Mesenchymal stem cell (in vitro differentiated cells and primary cell): ENCODE measurements around the gene ADAM12.
A peak's percentile ranks its signal among the peaks of the same experiment; 100 is the strongest.
"Not testable (repeated sequence)": the region's sequence is repeated elsewhere in the genome, so short reads cannot be mapped to it uniquely, and the experiment has no call there.

Experiments used
- DNase-seq: peaks from one replicate; pipeline ENCODE4 v3.0.0-alpha.2; 2013
- H2AFZ ChIP-seq: one replicate; pipeline ENCODE4 v1.6.1; 2013; ENCODE audit warnings: low read depth, mild to moderate bottlenecking, control low read depth, inconsistent platforms, low read length, moderate library complexity
- H2AK5ac ChIP-seq: 2 replicates; pipeline ENCODE4 v1.6.1; 2013; ENCODE audit warnings: low read length, moderate library complexity, mild to moderate bottlenecking, inconsistent platforms; ENCODE audit not compliant: severe bottlenecking
- H2BK120ac ChIP-seq: one replicate; pipeline ENCODE4 v1.6.1; 2013; ENCODE audit warnings: low read depth, mild to moderate bottlenecking, inconsistent platforms, low read length, moderate library complexity
- H2BK12ac ChIP-seq, 2 experiments: one replicate each; pipeline ENCODE4 v1.6.1; 2013; ENCODE audit warnings: inconsistent platforms in 2 of 2, low read length in 2 of 2, mild to moderate bottlenecking in 2 of 2, moderate library complexity in 2 of 2, control low read depth in 1 of 2
- H2BK15ac ChIP-seq: one replicate; pipeline ENCODE4 v1.6.1; 2013; ENCODE audit warnings: mild to moderate bottlenecking, low read depth, inconsistent platforms; ENCODE audit not compliant: poor library complexity, severe bottlenecking
- H2BK5ac ChIP-seq: 2 replicates; pipeline ENCODE4 v1.6.1; 2013; ENCODE audit warnings: low read depth, mild to moderate bottlenecking, low read length, control low read depth, inconsistent platforms; ENCODE audit not compliant: poor library complexity, severe bottlenecking
- H3K14ac ChIP-seq, 2 experiments: one replicate each; pipeline ENCODE4 v1.6.1; 2013; ENCODE audit warnings: inconsistent platforms in 2 of 2, low read length in 2 of 2, control low read depth in 1 of 2, mild to moderate bottlenecking in 1 of 2, moderate library complexity in 1 of 2
- H3K18ac ChIP-seq, 2 experiments: one replicate each; pipeline ENCODE4 v1.6.1; 2013; ENCODE audit warnings: inconsistent platforms in 2 of 2, low read length in 2 of 2, control low read depth in 1 of 2, low read depth in 1 of 2, mild to moderate bottlenecking in 1 of 2
- H3K23ac ChIP-seq, 2 experiments: one replicate each; pipeline ENCODE4 v1.6.1; 2013; ENCODE audit warnings: inconsistent platforms in 2 of 2, low read length in 2 of 2, mild to moderate bottlenecking in 2 of 2, moderate library complexity in 2 of 2, control low read depth in 1 of 2
- H3K27ac ChIP-seq: 2 replicates; pipeline ENCODE4 v1.5.1; 2013; ENCODE audit warnings: mild to moderate bottlenecking, moderate library complexity, low read length, control low read depth, inconsistent platforms; ENCODE audit not compliant: poor library complexity, severe bottlenecking
- H3K27me3 ChIP-seq, 2 experiments: 2 replicates each; pipeline versions ENCODE4 v1.6.1 to v1.7.0; 2013; ENCODE audit warnings: low read length in 2 of 2, mild to moderate bottlenecking in 2 of 2, moderate library complexity in 2 of 2, control low read depth in 1 of 2, inconsistent platforms in 1 of 2; ENCODE audit not compliant: control insufficient read depth in 1 of 2, insufficient read depth in 1 of 2
- H3K36me3 ChIP-seq, 2 experiments: 2 replicates each; pipeline versions ENCODE4 v1.6.1 to v1.7.0; 2013; ENCODE audit warnings: low read length in 2 of 2, control low read depth in 1 of 2, inconsistent platforms in 1 of 2, low read depth in 1 of 2, mild to moderate bottlenecking in 1 of 2; ENCODE audit not compliant: insufficient read depth in 2 of 2, control insufficient read depth in 1 of 2
- H3K4ac ChIP-seq, 2 experiments: one replicate each; pipeline ENCODE4 v1.6.1; 2013; ENCODE audit warnings: inconsistent platforms in 2 of 2, low read length in 2 of 2, mild to moderate bottlenecking in 2 of 2, moderate library complexity in 2 of 2, control low read depth in 1 of 2, low read depth in 1 of 2
- H3K4me1 ChIP-seq: 2 replicates; pipeline ENCODE4 v1.6.1; 2013; ENCODE audit warnings: low read depth, low read length, control low read depth; ENCODE audit not compliant: control insufficient read depth, insufficient read depth
- H3K4me2 ChIP-seq: 2 replicates; pipeline ENCODE4 v1.6.1; 2013; ENCODE audit warnings: low read length, mild to moderate bottlenecking, inconsistent platforms; ENCODE audit not compliant: poor library complexity, severe bottlenecking
- H3K4me3 ChIP-seq, 2 experiments: 2 replicates each; pipeline versions ENCODE4 v1.5.1 to v1.7.0; 2013; ENCODE audit warnings: low read length in 2 of 2, mild to moderate bottlenecking in 2 of 2, control low read depth in 1 of 2, low read depth in 1 of 2; ENCODE audit not compliant: insufficient read depth in 1 of 2
- H3K79me1 ChIP-seq: replicated peaks from 2 replicates; pipeline ENCODE4 v1.6.1; 2013; ENCODE audit warnings: mild to moderate bottlenecking, control low read depth, low read length, inconsistent platforms; ENCODE audit not compliant: poor library complexity, severe bottlenecking
- H3K9ac ChIP-seq: 2 replicates; pipeline ENCODE4 v1.7.0; 2013; ENCODE audit warnings: mild to moderate bottlenecking, low read length, moderate library complexity
- H3K9me3 ChIP-seq: 2 replicates; pipeline ENCODE4 v1.7.0; 2013; ENCODE audit warnings: mild to moderate bottlenecking, low read length; ENCODE audit not compliant: control insufficient read depth
- H4K8ac ChIP-seq: one replicate; pipeline ENCODE4 v1.6.1; 2013; ENCODE audit warnings: inconsistent platforms, mild to moderate bottlenecking, low read length, moderate library complexity
- H4K91ac ChIP-seq: one replicate; pipeline ENCODE4 v1.6.1; 2013; ENCODE audit warnings: mild to moderate bottlenecking, low read length, inconsistent platforms
- WGBS: methylation state at CpG from one replicate; pipeline ENCODE4 v1.1.7; 2013; ENCODE audit warnings: mixed read lengths; 5-methylcytosine and 5-hydroxymethylcytosine counted together

The ADAM12 gene

GRCh38 chr10:126054191-126054590 lies 334.1 kb downstream of the ADAM12 start:
- no peaks in the 10 kb centered on the region for H3K9me3 ChIP-seq
- H3K27ac ChIP-seq: no peak overlapping the region

GRCh38 chr10:126052171-126052570 lies 336.1 kb downstream of the ADAM12 start:
- Histone ChIP-seq H3K27ac (no peak overlapping the region), H4K91ac (no peak overlapping the region), H2BK5ac (no peak overlapping the region), H3K18ac (peak overlapping the region in 1 of 2 experiments; percentile 1), H3K14ac (no peak overlapping the region), H2AK5ac (no peak overlapping the region), H3K9me3 (no peaks in the 10 kb centered on the region), H3K79me1 (no peaks in the 10 kb centered on the region), H3K27me3 (no peaks in the 10 kb centered on the region), H3K36me3 (peaks cover 13 to 66% of the 10 kb centered on the region in 2 experiments), H4K8ac (no peak overlapping the region), H2BK120ac (no peak overlapping the region), H3K23ac (no peak overlapping the region), H2AFZ (no peak overlapping the region), H2BK12ac (peak overlapping the region in 1 of 2 experiments; percentile 7), H3K4ac (no peak overlapping the region), H2BK15ac (no peak overlapping the region), H3K4me3 (no peak overlapping the region), H3K9ac (no peak overlapping the region), H3K4me2 (no peak overlapping the region), H3K4me1 (peaks cover 3% of the 10 kb centered on the region)
- DNase-seq: no peak
- 83% methylated on average over 1 of the region's 2 CpGs for WGBS

More at GRCh38 chr10:126054191-126054590, 334.1 kb downstream of the ADAM12 start:
- H3K27me3 ChIP-seq: no peaks in the 10 kb centered on the region
- H3K4me2 ChIP-seq: no peak overlapping the region
- H4K91ac ChIP-seq: no peak overlapping the region
- H3K4me1 ChIP-seq: peaks cover 12% of the 10 kb centered on the region
- H2BK12ac ChIP-seq: peak overlapping the region in 1 of 2 experiments; percentile 38
- no peak overlapping the region for H4K8ac ChIP-seq
- no peak overlapping the region for H3K14ac ChIP-seq
- peaks cover 18 to 61% of the 10 kb centered on the region in 2 experiments for H3K36me3 ChIP-seq
- H2AK5ac ChIP-seq: no peak overlapping the region
- WGBS: 98% methylated on average over 6 of the region's 6 CpGs
- H3K4me3 ChIP-seq: no peak overlapping the region
- H3K4ac ChIP-seq: no peak overlapping the region
- H3K79me1 ChIP-seq: peaks cover 2% of the 10 kb centered on the region
- no peak overlapping the region for H2AFZ ChIP-seq
- no peak overlapping the region for H2BK15ac ChIP-seq
- no peak overlapping the region for H2BK120ac ChIP-seq
- H3K23ac ChIP-seq: no peak overlapping the region
- DNase-seq: no peak
- H3K9ac ChIP-seq: no peak overlapping the region
- no peak overlapping the region for H2BK5ac ChIP-seq
- no peak overlapping the region for H3K18ac ChIP-seq

GRCh38 chr10:126049759-126050700 lies 338.2 kb downstream of the ADAM12 start:
- Histone ChIP-seq H4K91ac (peak overlapping the region; percentile 23), H3K27ac (no peak overlapping the region), H3K36me3 (peaks cover 14 to 69% of the 10 kb centered on the region in 2 experiments), H3K4me2 (no peak overlapping the region), H2AK5ac (no peak overlapping the region), H2BK5ac (no peak overlapping the region), H3K9ac (peak overlapping the region; percentile 29), H3K4me3 (no peak overlapping the region), H3K18ac (peak overlapping the region; percentile 38 to 78), H3K23ac (no peak overlapping the region), H3K79me1 (no peaks in the 10 kb centered on the region), H4K8ac (peak overlapping the region; percentile 71), H3K27me3 (no peaks in the 10 kb centered on the region), H3K9me3 (no peaks in the 10 kb centered on the region), H3K14ac (no peak overlapping the region), H2BK12ac (peak overlapping the region in 1 of 2 experiments; percentile 22), H3K4ac (no peak overlapping the region), H2AFZ (no peak overlapping the region), H2BK120ac (no peak overlapping the region), H2BK15ac (no peak overlapping the region), H3K4me1 (peaks cover 3% of the 10 kb centered on the region)
- WGBS: 69% methylated on average over 12 of the region's 13 CpGs
- peak; percentile 81 for DNase-seq

GRCh38 chr10:126047749-126048148 lies 340.5 kb downstream of the ADAM12 start:
- not testable (repeated sequence) for H3K4me1 ChIP-seq, H2BK12ac ChIP-seq, H3K4ac ChIP-seq, H3K9me3 ChIP-seq, H2BK15ac ChIP-seq, H2AK5ac ChIP-seq, DNase-seq, H3K79me1 ChIP-seq, H3K4me3 ChIP-seq, H3K14ac ChIP-seq, H2BK120ac ChIP-seq, H3K23ac ChIP-seq, H4K91ac ChIP-seq, H2BK5ac ChIP-seq, H3K9ac ChIP-seq, H3K18ac ChIP-seq, H4K8ac ChIP-seq, H2AFZ ChIP-seq, H3K27me3 ChIP-seq, H3K4me2 ChIP-seq, H3K27ac ChIP-seq
- peaks cover 23 to 70% of the 10 kb centered on the region in 2 experiments for H3K36me3 ChIP-seq
- WGBS: no CpG with 5 or more reads among the region's 1 CpG
